Keratinocyte (primary cell): ENCODE data around the gene RGSL1.

Experiments used
- CTCF ChIP-seq, 3 experiments: IDR thresholded peaks in 1 of 3; conservative IDR thresholded peaks in 1 of 3; optimal IDR thresholded peaks in 1 of 3; 2 replicates in 2 of 3; 3 replicates in 1 of 3; pipeline versions ENCODE3 to v1.5.1; 2011; ENCODE audit warnings: low read length in 3 of 3, mild to moderate bottlenecking in 3 of 3, moderate library complexity in 2 of 3, control low read depth in 1 of 3, inconsistent platforms in 1 of 3; ENCODE audit not compliant: insufficient read depth in 2 of 3; ENCODE audit errors: extremely low read depth in 1 of 3
- EZH2 ChIP-seq: IDR thresholded peaks from one replicate; pipeline ENCODE4 v1.6.1; 2012; ENCODE audit warnings: inconsistent platforms, mild to moderate bottlenecking, low read length, moderate library complexity

GRCh38 chr1:182533896-182534295, 84.0 kb downstream of the RGSL1 start:
- TF ChIP-seq CTCF (optimal IDR thresholded peaks at IDR 0.05 in 1 of 3, IDR thresholded peaks at IDR 0.05 in 1 of 3, conservative IDR thresholded peaks at IDR 0.05 in 1 of 3; ENCODE audit: extremely low read depth in 1 of 3, insufficient read depth in 2 of 3, low read length in 3 of 3) (no peak), EZH2 (no peak)
